Measurements from ENCODE around the gene GCLC. TPM values are rescaled to one million over a fixed set of nuclear protein-coding genes. Genes with fewer than 3 reads are reported as not detected.

GCLC gene
- total RNA-seq, 6 donors from 2014 or later: 21.9 to 60.2 (median 27.2) TPM

DNA sequence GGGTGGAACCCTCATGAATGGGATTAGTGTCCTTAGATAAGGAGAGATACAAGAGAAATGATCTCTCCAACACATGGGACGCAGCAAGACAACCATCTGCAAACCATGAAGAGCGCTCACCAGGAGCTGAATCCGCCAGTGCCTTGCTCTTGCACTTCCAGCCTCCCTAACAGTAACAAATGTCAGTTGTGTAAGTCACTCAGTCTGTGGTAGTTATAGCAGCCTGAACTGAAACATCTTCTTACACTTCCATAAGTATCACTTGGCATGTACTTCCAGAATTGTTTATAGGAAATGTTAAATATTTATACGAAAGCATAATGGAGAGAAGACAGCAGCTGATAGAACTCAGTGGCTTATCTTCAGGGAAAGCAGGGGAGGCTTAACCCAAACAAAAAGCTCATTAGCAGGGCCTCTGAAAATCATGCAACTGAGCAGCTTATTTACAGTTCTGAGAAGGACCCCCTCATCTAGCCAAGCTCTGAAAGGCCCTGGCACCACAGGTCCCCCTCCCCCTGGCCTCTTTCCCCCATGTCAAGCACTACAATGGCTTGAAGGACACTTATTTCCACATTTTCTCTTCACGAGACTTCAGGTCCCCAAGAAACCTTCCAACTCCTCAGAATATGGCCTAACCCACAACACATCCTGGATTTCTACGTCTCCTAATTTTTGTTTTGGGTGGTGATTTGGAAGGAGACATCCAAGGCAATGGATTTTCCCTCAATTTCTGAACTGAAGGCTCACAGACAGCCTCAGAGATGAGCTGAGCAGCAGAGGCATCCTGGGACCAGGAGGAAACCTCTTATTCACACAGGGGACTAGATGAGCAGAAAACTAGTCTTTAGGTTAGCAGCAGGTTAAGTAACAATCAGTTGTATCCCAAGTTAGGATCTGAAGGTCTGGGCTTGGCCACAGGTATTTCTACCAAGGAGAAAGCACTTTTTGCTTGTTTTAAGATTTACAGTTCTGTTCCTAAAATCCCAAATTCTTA is 49.1 kb downstream of the GCLC start:
- Histone ChIP-seq H3K27me3 (peaks cover 0 to 3% (median 0%) of the 10 kb centered on the region in 4 donors), H3K4me1 (peaks cover 3 to 21% (median 7%) of the 10 kb centered on the region in 4 donors), H3K4me3 (no peak overlapping the region), H3K27ac (no peak overlapping the region), H3K36me3 (peaks cover 0 to 23% (median 6%) of the 10 kb centered on the region in 4 donors), H3K9me3 (no peaks in the 10 kb centered on the region)
- ATAC-seq (ENCODE audit: low FRiP score in 2 of 2) (no peak), DNase-seq (no peak)
- 68 to 84% methylated on average over 6 of the region's 6 CpGs for WGBS, 2 donors
- no peak for TF ChIP-seq EP300 (IDR thresholded peaks at IDR 0.05)
- TF ChIP-seq, protein P1, sequence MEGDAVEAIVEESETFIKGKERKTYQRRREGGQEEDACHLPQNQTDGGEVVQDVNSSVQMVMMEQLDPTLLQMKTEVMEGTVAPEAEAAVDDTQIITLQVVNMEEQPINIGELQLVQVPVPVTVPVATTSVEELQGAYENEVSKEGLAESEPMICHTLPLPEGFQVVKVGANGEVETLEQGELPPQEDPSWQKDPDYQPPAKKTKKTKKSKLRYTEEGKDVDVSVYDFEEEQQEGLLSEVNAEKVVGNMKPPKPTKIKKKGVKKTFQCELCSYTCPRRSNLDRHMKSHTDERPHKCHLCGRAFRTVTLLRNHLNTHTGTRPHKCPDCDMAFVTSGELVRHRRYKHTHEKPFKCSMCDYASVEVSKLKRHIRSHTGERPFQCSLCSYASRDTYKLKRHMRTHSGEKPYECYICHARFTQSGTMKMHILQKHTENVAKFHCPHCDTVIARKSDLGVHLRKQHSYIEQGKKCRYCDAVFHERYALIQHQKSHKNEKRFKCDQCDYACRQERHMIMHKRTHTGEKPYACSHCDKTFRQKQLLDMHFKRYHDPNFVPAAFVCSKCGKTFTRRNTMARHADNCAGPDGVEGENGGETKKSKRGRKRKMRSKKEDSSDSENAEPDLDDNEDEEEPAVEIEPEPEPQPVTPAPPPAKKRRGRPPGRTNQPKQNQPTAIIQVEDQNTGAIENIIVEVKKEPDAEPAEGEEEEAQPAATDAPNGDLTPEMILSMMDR (IDR thresholded peaks at IDR 0.05): no peak
- no peak for TF ChIP-seq POLR2A (IDR thresholded peaks at IDR 0.05)
- TF ChIP-seq POLR2AphosphoS5 (IDR thresholded peaks at IDR 0.05): no peak

DNA sequence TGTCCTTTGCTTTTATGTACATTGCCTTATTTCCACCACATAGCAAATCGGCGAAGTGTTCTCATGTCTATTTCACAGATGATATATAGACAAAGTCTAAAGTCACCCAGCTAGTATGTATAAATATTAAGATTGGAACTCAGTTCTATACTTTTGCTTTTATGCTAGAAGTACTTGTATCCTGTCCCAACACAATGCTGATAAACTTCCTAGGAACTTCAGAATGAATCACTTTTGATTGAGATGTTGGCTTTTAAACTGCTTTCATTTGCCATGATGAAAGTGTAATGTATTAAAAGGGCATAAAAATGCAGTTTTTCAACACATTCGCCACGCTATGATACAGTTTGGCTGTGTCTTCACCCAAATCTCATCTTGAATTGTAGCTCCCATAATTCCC is 50.8 kb downstream of the GCLC start:
- Histone ChIP-seq H3K27ac (no peak overlapping the region), H3K27me3 (peaks cover 0 to 3% (median 0%) of the 10 kb centered on the region in 4 donors), H3K4me1 (peaks cover 3 to 21% (median 7%) of the 10 kb centered on the region in 4 donors), H3K4me3 (no peak overlapping the region), H3K9me3 (no peaks in the 10 kb centered on the region), H3K36me3 (peaks cover 0 to 6% (median under 1%) of the 10 kb centered on the region in 4 donors)
- TF ChIP-seq, protein P1 (IDR thresholded peaks at IDR 0.05): no peak
- TF ChIP-seq POLR2A (IDR thresholded peaks at IDR 0.05): no peak
- no peak for DNase-seq
- ATAC-seq (ENCODE audit: low FRiP score in 2 of 2): no peak
- 67 to 73% methylated on average over 4 of the region's 4 CpGs for WGBS, 2 donors

DNA sequence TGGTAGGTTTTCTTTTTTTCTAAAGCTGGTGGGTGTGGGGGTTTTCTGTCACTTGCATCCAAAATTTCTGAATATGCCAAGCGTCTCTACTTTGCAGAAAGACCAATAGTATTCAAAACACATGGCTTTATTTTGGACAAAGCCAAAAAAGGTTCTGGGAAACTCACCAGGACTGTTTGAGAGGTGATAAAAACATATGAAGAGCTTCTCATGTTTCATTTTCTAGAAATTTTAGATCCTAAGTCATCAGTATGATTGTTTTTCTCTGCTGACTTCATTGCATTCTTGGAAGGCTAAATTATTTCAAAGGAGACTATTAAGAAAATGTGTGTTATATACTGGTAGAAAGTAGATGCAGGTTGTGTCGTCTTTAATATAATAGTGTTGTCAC is 51.3 kb downstream of the GCLC start:
- Histone ChIP-seq H3K27ac (no peak overlapping the region), H3K4me3 (no peak overlapping the region), H3K36me3 (peaks cover 0 to 2% (median 0%) of the 10 kb centered on the region in 4 donors), H3K9me3 (no peaks in the 10 kb centered on the region), H3K4me1 (peaks cover 3 to 21% (median 7%) of the 10 kb centered on the region in 4 donors), H3K27me3 (peaks cover 0 to 3% (median 0%) of the 10 kb centered on the region in 4 donors)
- ATAC-seq (ENCODE audit: low FRiP score in 2 of 2): no peak
- TF ChIP-seq, protein P1 (IDR thresholded peaks at IDR 0.05): no peak
- TF ChIP-seq EP300 (IDR thresholded peaks at IDR 0.05): no peak
- TF ChIP-seq POLR2AphosphoS5 (IDR thresholded peaks at IDR 0.05): no peak
- TF ChIP-seq POLR2A (IDR thresholded peaks at IDR 0.05): no peak
- WGBS, 2 donors: 57 to 67% methylated on average over 2 of the region's 2 CpGs
- DNase-seq: no peak

DNA sequence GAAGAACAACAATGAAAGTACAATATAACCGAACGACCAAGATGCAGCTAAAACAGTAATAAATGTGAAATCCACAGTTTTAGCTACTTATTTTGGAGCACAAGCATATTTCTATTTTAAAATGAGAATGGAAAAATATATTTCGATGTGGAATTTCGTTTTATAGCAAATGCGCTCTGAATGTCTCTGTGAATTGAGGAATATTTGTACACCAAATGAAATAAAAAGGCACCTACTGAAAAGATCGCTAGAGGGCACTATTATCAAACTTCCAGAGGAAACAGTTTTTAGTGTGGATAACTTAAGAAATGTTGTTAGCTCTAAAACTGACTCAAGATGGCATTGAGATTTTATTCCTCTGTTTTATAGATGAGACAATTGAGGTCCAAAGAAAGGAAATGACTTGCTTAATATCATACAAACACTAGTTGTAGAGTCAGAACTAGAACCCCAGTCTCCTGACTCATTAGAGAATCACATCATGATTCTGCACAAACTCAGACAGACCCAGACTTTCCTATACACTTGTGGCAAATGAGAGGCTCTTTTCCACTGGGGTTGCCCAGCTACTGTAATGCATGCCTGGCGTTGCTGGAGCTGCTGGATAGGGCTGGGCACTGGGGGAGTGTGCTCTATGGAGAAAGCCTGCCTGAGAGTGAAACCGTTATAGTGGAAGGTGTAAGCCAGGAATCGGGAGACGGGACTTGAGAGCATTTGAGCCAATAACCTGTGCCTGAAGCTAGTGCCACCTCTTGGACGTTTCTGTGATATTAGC is 51.9 kb downstream of the GCLC start:
- H3K4me1 ChIP-seq: peaks cover 3 to 21% (median 7%) of the 10 kb centered on the region in 4 donors
- ATAC-seq (ENCODE audit: low FRiP score in 2 of 2) (peak in 1 of 2 donors; percentile 73), DNase-seq (no peak)
- no peak overlapping the region for H3K4me3 ChIP-seq
- H3K27ac ChIP-seq: no peak overlapping the region
- no peaks in the 10 kb centered on the region for H3K36me3 ChIP-seq
- no peaks in the 10 kb centered on the region for H3K9me3 ChIP-seq
- WGBS, 2 donors: 24 to 31% methylated on average over 11 of the region's 11 CpGs
- no peak for TF ChIP-seq EP300 (IDR thresholded peaks at IDR 0.05)
- no peak for TF ChIP-seq POLR2A (IDR thresholded peaks at IDR 0.05)
- no peak for TF ChIP-seq POLR2AphosphoS5 (IDR thresholded peaks at IDR 0.05)
- TF ChIP-seq, protein P1 (IDR thresholded peaks at IDR 0.05): peak; percentile 43 to 72 (median 68)
- H3K27me3 ChIP-seq: peaks cover 0 to 3% (median 0%) of the 10 kb centered on the region in 4 donors

Data from upper lobe of left lung (tissue), 6 donors.